Body of pancreas (tissue), 4 donors: ENCODE results near the gene F10.

Experiments
- POLR2A ChIP-seq, 3 donors: fragments of 450-650 bp; IDR thresholded peaks; one replicate each; pipeline ENCODE4 v1.6.1; 2016; ENCODE audit warnings: antibody characterized with exemption in 3 of 3, mild to moderate bottlenecking in 2 of 3
- TF ChIP-seq, protein P1 (sequence below), 7 experiments: fragments of 450-650 bp in 4 of 7; fragments of 200-600 bp in 3 of 7; sonication (generic) in 3 of 7; IDR thresholded peaks; one replicate each; pipeline ENCODE4 v1.5.1; 2016 to 2019; ENCODE audit warnings: antibody characterized with exemption in 7 of 7

DNA sequence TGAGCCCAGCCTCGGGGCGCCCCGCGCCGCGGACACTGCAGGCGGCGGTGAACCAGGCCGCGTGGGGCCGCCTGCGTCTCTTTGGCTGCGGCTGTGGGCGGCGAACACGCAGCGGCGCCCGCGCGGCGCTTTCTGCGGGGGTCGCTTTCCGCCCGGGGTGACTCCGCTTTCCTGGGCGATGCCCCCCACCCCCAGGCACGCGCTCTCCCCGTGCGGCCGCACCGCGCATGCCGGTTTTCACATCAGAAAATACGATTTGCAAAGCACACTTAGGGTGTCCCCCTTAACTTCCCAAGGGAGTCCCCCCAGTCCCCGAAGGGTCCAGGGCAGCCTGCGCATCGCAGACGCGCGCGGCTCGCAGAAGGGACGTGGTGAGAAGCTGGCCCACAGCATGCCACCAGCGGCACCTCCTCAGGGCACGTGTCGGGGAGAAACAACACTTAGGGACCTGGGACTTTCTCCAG is 11.7 kb upstream of the F10 start:
- TF ChIP-seq, protein P1, sequence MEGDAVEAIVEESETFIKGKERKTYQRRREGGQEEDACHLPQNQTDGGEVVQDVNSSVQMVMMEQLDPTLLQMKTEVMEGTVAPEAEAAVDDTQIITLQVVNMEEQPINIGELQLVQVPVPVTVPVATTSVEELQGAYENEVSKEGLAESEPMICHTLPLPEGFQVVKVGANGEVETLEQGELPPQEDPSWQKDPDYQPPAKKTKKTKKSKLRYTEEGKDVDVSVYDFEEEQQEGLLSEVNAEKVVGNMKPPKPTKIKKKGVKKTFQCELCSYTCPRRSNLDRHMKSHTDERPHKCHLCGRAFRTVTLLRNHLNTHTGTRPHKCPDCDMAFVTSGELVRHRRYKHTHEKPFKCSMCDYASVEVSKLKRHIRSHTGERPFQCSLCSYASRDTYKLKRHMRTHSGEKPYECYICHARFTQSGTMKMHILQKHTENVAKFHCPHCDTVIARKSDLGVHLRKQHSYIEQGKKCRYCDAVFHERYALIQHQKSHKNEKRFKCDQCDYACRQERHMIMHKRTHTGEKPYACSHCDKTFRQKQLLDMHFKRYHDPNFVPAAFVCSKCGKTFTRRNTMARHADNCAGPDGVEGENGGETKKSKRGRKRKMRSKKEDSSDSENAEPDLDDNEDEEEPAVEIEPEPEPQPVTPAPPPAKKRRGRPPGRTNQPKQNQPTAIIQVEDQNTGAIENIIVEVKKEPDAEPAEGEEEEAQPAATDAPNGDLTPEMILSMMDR (IDR thresholded peaks at IDR 0.05): no peak
- TF ChIP-seq POLR2A (IDR thresholded peaks at IDR 0.05): no peak
